Gastroesophageal sphincter (tissue), 4 donors: ENCODE data around the gene GNAQ. TPM values are rescaled to one million over a fixed set of nuclear protein-coding genes. Genes with fewer than 3 reads are reported as not detected.

Source experiments
- ATAC-seq: fragments of 150-250 bp; one replicate; pipeline ENCODE4 v1.9.1; 2016; ENCODE audit warnings: mild to moderate bottlenecking, moderate library complexity
- H3K27ac ChIP-seq, 4 donors: fragments of 200-600 bp; sonication (generic) in 3 of 4; 1 replicate in 3 of 4; 2 replicates in 1 of 4; pipeline ENCODE4 v1.5.1; 2016 to 2019
- H3K27me3 ChIP-seq: fragments of 200-600 bp; sonication (generic); one replicate; pipeline ENCODE4 v1.5.1; 2019
- H3K36me3 ChIP-seq, 2 donors: fragments of 200-600 bp; sonication (generic); one replicate each; pipeline ENCODE4 v1.5.1; 2019; ENCODE audit warnings: control low read depth in 1 of 2
- H3K4me1 ChIP-seq, 3 donors: fragments of 200-600 bp; sonication (generic); 1 replicate in 2 of 3; 2 replicates in 1 of 3; pipeline ENCODE4 v1.5.1; 2016 to 2019; ENCODE audit warnings: control low read depth in 2 of 3
- H3K4me3 ChIP-seq, 2 donors: fragments of 200-600 bp; sonication (generic); one replicate each; pipeline ENCODE4 v1.5.1; 2019; ENCODE audit warnings: mild to moderate bottlenecking in 1 of 2, moderate library complexity in 1 of 2
- H3K9me3 ChIP-seq, 3 donors: fragments of 200-600 bp; sonication (generic); one replicate each; pipeline ENCODE4 v1.5.1; 2017 to 2019; ENCODE audit warnings: control low read depth in 2 of 3
- CTCF ChIP-seq, 4 experiments: fragments of 200-600 bp in 2 of 4; fragments of 450-650 bp in 2 of 4; sonication (generic) in 1 of 4; IDR thresholded peaks; one replicate each; pipeline ENCODE4 v1.5.1; 2017 to 2019; ENCODE audit warnings: antibody characterized with exemption in 4 of 4, mild to moderate bottlenecking in 2 of 4, moderate library complexity in 2 of 4
- EP300 ChIP-seq: sonication (generic); formaldehyde crosslinking; IDR thresholded peaks from one replicate; pipeline ENCODE4 v1.6.1; 2017; ENCODE audit warnings: antibody characterized with exemption, mild to moderate bottlenecking
- POLR2A ChIP-seq, 2 donors: fragments of 450-650 bp; IDR thresholded peaks; one replicate each; pipeline ENCODE4 v1.6.1; 2017; ENCODE audit warnings: antibody characterized with exemption in 2 of 2, mild to moderate bottlenecking in 2 of 2, moderate library complexity in 1 of 2
- POLR2AphosphoS5 ChIP-seq: sonication (generic); formaldehyde crosslinking; IDR thresholded peaks from one replicate; pipeline ENCODE4 v1.6.1; 2017; ENCODE audit warnings: antibody characterized with exemption
- WGBS, 2 donors: methylation state at CpG; one replicate each; pipeline ENCODE4 v1.1.5; 2018; ENCODE audit warnings: low coverage in 1 of 2; 5-methylcytosine and 5-hydroxymethylcytosine counted together
- total RNA-seq, 4 donors: library from RNA; depleted of rRNA; stranded (reverse); fragments of >200 nt; gene quantifications; one replicate each; pipeline ENCODE4 v1.1.0, GENCODE V29; 2016

Gene GNAQ
- total RNA-seq, 4 donors from 2014 or later, result 57.6 to 86.4 (median 70.8) TPM

- Histone ChIP-seq H3K9me3 (no peaks in the 10 kb centered on the region), H3K27me3 (no peaks in the 10 kb centered on the region), H3K27ac (peak overlapping the region in 3 of 4 donors; percentile 52 to 66 (median 57)), H3K4me1 (peaks cover 0 to 17% (median 0%) of the 10 kb centered on the region in 3 donors), H3K36me3 (no peaks in the 10 kb centered on the region), H3K4me3 (no peak overlapping the region)
- peak; percentile 47 for ATAC-seq
- TF ChIP-seq POLR2AphosphoS5, result peak; percentile 52
- TF ChIP-seq CTCF (IDR thresholded peaks at IDR 0.05), result no peak
- WGBS, 2 donors, result 0 to 75% methylated on average over 1 to 10 of the region's 10 CpGs
Observed at GRCh38 chr9:77673941-77674791, 357.4 kb downstream of the GNAQ start.

- H3K36me3 ChIP-seq, result no peaks in the 10 kb centered on the region
- H3K4me3 ChIP-seq, result no peak overlapping the region
- no peak overlapping the region for H3K27ac ChIP-seq
- TF ChIP-seq EP300 (no peak), POLR2A (IDR thresholded peaks at IDR 0.05) (no peak), CTCF (IDR thresholded peaks at IDR 0.05) (no peak), POLR2AphosphoS5 (no peak)
- 31 to 41% methylated on average over 4 of the region's 4 CpGs for WGBS, 2 donors
- no peaks in the 10 kb centered on the region for H3K27me3 ChIP-seq
- peaks cover 0 to 17% (median 0%) of the 10 kb centered on the region in 3 donors for H3K4me1 ChIP-seq
- ATAC-seq, result no peak
- H3K9me3 ChIP-seq, result no peaks in the 10 kb centered on the region
Observed at GRCh38 chr9:77672183-77672582, 359.4 kb downstream of the GNAQ start.

GRCh38 chr9:77667151-77667550 lies 364.5 kb downstream of the GNAQ start:
- H3K27ac ChIP-seq, result no peak overlapping the region
- H3K9me3 ChIP-seq, result no peaks in the 10 kb centered on the region
- H3K4me3 ChIP-seq, result no peak overlapping the region
- WGBS, 2 donors, result 71 to 92% methylated on average over 1 of the region's 1 CpG
- no peak for ATAC-seq
- peaks cover 2 to 12% (median 8%) of the 10 kb centered on the region in 3 donors for H3K4me1 ChIP-seq
- no peaks in the 10 kb centered on the region for H3K27me3 ChIP-seq
- TF ChIP-seq POLR2AphosphoS5, result no peak
- no peak for TF ChIP-seq EP300
- TF ChIP-seq POLR2A (IDR thresholded peaks at IDR 0.05), result no peak
- TF ChIP-seq CTCF (IDR thresholded peaks at IDR 0.05), result no peak
- H3K36me3 ChIP-seq, result no peaks in the 10 kb centered on the region

Other genes starting within 250 kb of the GNAQ start
- gene CEP78, start 204.3 kb upstream of the GNAQ start, total RNA-seq, result 10 to 100 TPM in 1 of 4 donors, 1 to 10 TPM in 3; 7.4 to 11.1 (median 9.3) TPM